HCT116 (cell line): ENCODE measurements around the gene NTNG1. TPM values are rescaled to one million over a fixed set of nuclear protein-coding genes. Genes with fewer than 3 reads are reported as not detected.

Experiments
- ATAC-seq: fragments of 200-7000 bp; cut with Tn5 transposase; 2 replicates; pipeline ENCODE4 v1.9.1; 2020; ENCODE audit warnings: mild to moderate bottlenecking, moderate library complexity
- BruUV-seq: library from RNA; stranded (reverse); fragments of 400-500 nt; replicated peaks from 2 replicates; lab custom pipeline; 2021; lab: Mats Ljungman, UMichigan
- CTCF ChIA-PET: fragments of 300-600 bp; sonication (Branson Sonifier 250); formaldehyde crosslinking; loops from one replicate; lab custom pipeline; 2021; ENCODE audit warnings: antibody characterized with exemption; lab: Charles Lee
- POLR2A ChIA-PET: fragments of 300-600, 350-600 bp; sonication (Branson Sonifier 250); formaldehyde crosslinking; loops from one replicate; lab custom pipeline; 2021; ENCODE audit warnings: antibody characterized with exemption; lab: Charles Lee
- RAD21 ChIA-PET, 2 experiments: fragments of 300-600 bp; sonication (Branson Sonifier 250); formaldehyde crosslinking; loops; one replicate each; lab custom pipeline; 2023; ENCODE audit warnings: low total read pairs in 2 of 2; ENCODE audit not compliant: uncharacterized antibody in 2 of 2, unreplicated experiment in 2 of 2, low non-redundant PET in 1 of 2; lab: Charles Lee
- DNase-seq: peaks from one replicate; pipeline ENCODE4 v3.0.0-alpha.2; 2010; ENCODE audit warnings: low read depth, low spot score
- H2AFZ ChIP-seq: fragments of 200-600 bp; shearing (Covaris generic), sonication (generic); 2 replicates; pipeline ENCODE4 v1.6.1; 2017; ENCODE audit warnings: low read depth, mixed run types, mixed read lengths, antibody characterized with exemption, low read length; ENCODE audit not compliant: poor library complexity, severe bottlenecking
- H3K27ac ChIP-seq: 2 replicates; pipeline ENCODE4 v1.5.1; 2012; ENCODE audit warnings: low read depth, low read length
- H3K27me3 ChIP-seq: fragments of 200-600 bp; sonication (generic); 2 replicates; pipeline ENCODE4 v1.6.1; 2016; ENCODE audit warnings: mixed run types, low read length, mixed read lengths; ENCODE audit not compliant: insufficient read depth
- H3K36me3 ChIP-seq, 2 experiments: fragments of 200-500 bp in 1 of 2; fragments of 200-600 bp in 1 of 2; sonication (Bioruptor generic) in 1 of 2; sonication (generic) in 1 of 2; 2 replicates each; pipeline versions ENCODE4 v1.5.1 to v1.6.1; 2014 to 2016; ENCODE audit warnings: low read length in 2 of 2, inconsistent platforms in 1 of 2, mixed read lengths in 1 of 2, mixed run types in 1 of 2; ENCODE audit not compliant: insufficient read depth in 2 of 2, control insufficient read depth in 1 of 2
- H3K4me1 ChIP-seq, 2 experiments: fragments of 200-600 bp in 1 of 2; sonication (generic) in 1 of 2; 2 replicates each; pipeline versions ENCODE4 v1.5.1 to v1.6.1; 2012 to 2017; ENCODE audit warnings: low read length in 2 of 2, inconsistent platforms in 1 of 2, mild to moderate bottlenecking in 1 of 2, mixed read lengths in 1 of 2, mixed run types in 1 of 2, moderate library complexity in 1 of 2; ENCODE audit not compliant: insufficient read depth in 2 of 2, control insufficient read depth in 1 of 2
- H3K4me2 ChIP-seq: fragments of 200-600 bp; sonication (generic); 2 replicates; pipeline ENCODE4 v1.6.1; 2017; ENCODE audit warnings: mixed run types, low read length, mixed read lengths
- H3K4me3 ChIP-seq, 2 experiments: fragments of 200-600 bp in 1 of 2; sonication (generic) in 1 of 2; replicated peaks in 1 of 2; 2 replicates each; pipeline ENCODE4 v1.5.1; 2011 to 2016; ENCODE audit warnings: low read length in 2 of 2, control low read depth in 1 of 2, low read depth in 1 of 2, mild to moderate bottlenecking in 1 of 2, mixed read lengths in 1 of 2, mixed run types in 1 of 2
- H3K79me2 ChIP-seq: fragments of 200-600 bp; sonication (generic); 2 replicates; pipeline ENCODE4 v1.6.1; 2017; ENCODE audit warnings: mild to moderate bottlenecking, mixed run types, low read length, moderate library complexity, mixed read lengths; ENCODE audit not compliant: insufficient read depth
- H3K9ac ChIP-seq: fragments of 200-600 bp; sonication (generic); 2 replicates; pipeline ENCODE4 v1.6.1; 2016; ENCODE audit warnings: low read length, mixed read lengths
- H3K9me2 ChIP-seq: fragments of 200-600 bp; sonication (generic), shearing (Covaris generic); 2 replicates; pipeline ENCODE4 v1.6.1; 2017; ENCODE audit warnings: mixed run types, mild to moderate bottlenecking, moderate library complexity; ENCODE audit not compliant: insufficient read depth
- H3K9me3 ChIP-seq, 2 experiments: fragments of 200-500 bp in 1 of 2; fragments of 200-600 bp in 1 of 2; sonication (Bioruptor generic) in 1 of 2; sonication (generic) in 1 of 2; 2 replicates each; pipeline ENCODE4 v1.6.1; 2014 to 2017; ENCODE audit warnings: low read length in 2 of 2, mixed read lengths in 2 of 2, inconsistent platforms in 1 of 2, low read depth in 1 of 2, mild to moderate bottlenecking in 1 of 2, mixed run types in 1 of 2, moderate library complexity in 1 of 2; ENCODE audit not compliant: control insufficient read depth in 1 of 2, insufficient read depth in 1 of 2
- H4K20me1 ChIP-seq: fragments of 200-600 bp; sonication (generic), shearing (Covaris generic); 2 replicates; pipeline ENCODE4 v1.6.1; 2017; ENCODE audit warnings: mixed run types, mild to moderate bottlenecking, moderate library complexity; ENCODE audit not compliant: insufficient read depth
- CBX3 ChIP-seq: IDR thresholded peaks from 2 replicates; pipeline ENCODE4 v1.6.1; 2012; ENCODE audit warnings: low read depth
- EGR1 ChIP-seq: IDR thresholded peaks from 2 replicates; pipeline ENCODE4 v1.6.1; 2012; ENCODE audit warnings: low read depth
- ELF1 ChIP-seq: IDR thresholded peaks from 2 replicates; pipeline ENCODE4 v1.6.1; 2012; ENCODE audit warnings: low read depth, borderline replicate concordance
- EZH2 ChIP-seq: fragments of 200-600 bp; sonication (generic); IDR thresholded peaks from 2 replicates; pipeline ENCODE4 v1.6.1; 2017; ENCODE audit warnings: antibody characterized with exemption, mixed run types
- EZH2phosphoT487 ChIP-seq: fragments of 200-600 bp; IDR thresholded peaks from 2 replicates; pipeline ENCODE4 v1.6.1; 2018; ENCODE audit warnings: antibody characterized with exemption, borderline replicate concordance
- FOSL1 ChIP-seq: IDR thresholded peaks from 2 replicates; pipeline ENCODE4 v1.6.1; 2012; ENCODE audit warnings: low read depth
- JUND ChIP-seq: IDR thresholded peaks from 2 replicates; pipeline ENCODE4 v1.6.1; 2012
- POLR2A ChIP-seq: IDR thresholded peaks from 2 replicates; pipeline ENCODE4 v1.7.0; 2011; ENCODE audit warnings: borderline replicate concordance; ENCODE audit not compliant: insufficient read depth, insufficient read length; ENCODE audit errors: extremely low read depth
- POLR2AphosphoS5 ChIP-seq: IDR thresholded peaks from 2 replicates; pipeline ENCODE4 v1.6.1; 2011; ENCODE audit warnings: mild to moderate bottlenecking, low read depth, low read length, moderate library complexity
- REST ChIP-seq: IDR thresholded peaks from 2 replicates; pipeline ENCODE4 v1.6.1; 2012; ENCODE audit warnings: low read depth
- SIN3A ChIP-seq: IDR thresholded peaks from 2 replicates; pipeline ENCODE4 v1.6.1; 2012; ENCODE audit warnings: low read depth
- SP1 ChIP-seq: IDR thresholded peaks from 2 replicates; pipeline ENCODE4 v1.6.1; 2012; ENCODE audit warnings: low read depth
- SRF ChIP-seq: IDR thresholded peaks from 2 replicates; pipeline ENCODE4 v1.6.1; 2012; ENCODE audit warnings: low read depth
- TCF7L2 ChIP-seq: IDR thresholded peaks from 2 replicates; pipeline ENCODE4 v1.7.0; 2011; ENCODE audit warnings: borderline replicate concordance, inconsistent platforms; ENCODE audit not compliant: insufficient read depth, insufficient read length; ENCODE audit errors: extremely low read depth
- YY1 ChIP-seq: IDR thresholded peaks from 2 replicates; pipeline ENCODE4 v1.6.1; 2011; ENCODE audit warnings: low read length, low read depth, moderate library complexity, mild to moderate bottlenecking; ENCODE audit not compliant: insufficient replicate concordance; ENCODE audit errors: extremely low read depth
- ZBTB33 ChIP-seq: IDR thresholded peaks from 2 replicates; pipeline ENCODE4 v1.6.1; 2011; ENCODE audit warnings: mild to moderate bottlenecking, low read length, moderate library complexity; ENCODE audit not compliant: insufficient replicate concordance; ENCODE audit errors: extremely low read depth
- ZFX ChIP-seq: fragments of 450-650 bp; IDR thresholded peaks from 2 replicates; pipeline ENCODE4 v1.6.1; 2017
- ZNF274 ChIP-seq: fragments of 200-500 bp; sonication (Bioruptor generic); IDR thresholded peaks from 2 replicates; pipeline ENCODE4 v1.6.1; 2014; ENCODE audit warnings: mild to moderate bottlenecking, low read depth, low read length, inconsistent platforms
- intact Hi-C: fragments of 100-400 bp; cut with micrococcal nuclease; formaldehyde crosslinking; loops from 2 replicates; pipeline ENCODE4 v1.10.0; 2022
- total RNA-seq: library from RNA; stranded (reverse); gene quantifications from one replicate; pipeline ENCODE4 v1.2.1, GENCODE V29; 2021; ENCODE audit not compliant: unreplicated experiment
- TF ChIP-seq, protein P1 (sequence below): IDR thresholded peaks from 2 replicates; pipeline ENCODE4 v1.6.1; 2012
- TF ChIP-seq, protein P2 (sequence below): IDR thresholded peaks from 2 replicates; pipeline ENCODE4 v1.6.1; 2012

Gene NTNG1
- total RNA-seq, 1 experiment from 2014 or later: not detected

- H3K4me2 ChIP-seq: no peak overlapping the region
- TF ChIP-seq REST (no peak), TCF7L2 (no peak), SRF (no peak), EZH2phosphoT487 (no peak), ZFX (no peak), CBX3 (no peak), SP1 (no peak), ZNF274 (no peak), EZH2 (no peak), POLR2AphosphoS5 (no peak), FOSL1 (no peak), SIN3A (no peak), ELF1 (no peak), YY1 (no peak), JUND (no peak), POLR2A (no peak), ZBTB33 (no peak), EGR1 (no peak)
- TF ChIP-seq, protein P1, sequence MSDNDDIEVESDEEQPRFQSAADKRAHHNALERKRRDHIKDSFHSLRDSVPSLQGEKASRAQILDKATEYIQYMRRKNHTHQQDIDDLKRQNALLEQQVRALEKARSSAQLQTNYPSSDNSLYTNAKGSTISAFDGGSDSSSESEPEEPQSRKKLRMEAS: no peak
- TF ChIP-seq, protein P2, sequence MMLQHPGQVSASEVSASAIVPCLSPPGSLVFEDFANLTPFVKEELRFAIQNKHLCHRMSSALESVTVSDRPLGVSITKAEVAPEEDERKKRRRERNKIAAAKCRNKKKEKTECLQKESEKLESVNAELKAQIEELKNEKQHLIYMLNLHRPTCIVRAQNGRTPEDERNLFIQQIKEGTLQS: no peak
- TF ChIP-seq, all 23 proteins: peak for 0
- Histone ChIP-seq H3K9ac (no peak overlapping the region), H2AFZ (no peak overlapping the region), H3K4me3 (no peak overlapping the region), H3K27ac (no peak overlapping the region), H3K79me2 (no peaks in the 10 kb centered on the region), H3K36me3 (no peaks in the 10 kb centered on the region), H3K9me3 (peaks cover 3 to 4% of the 10 kb centered on the region in 2 experiments; a peak in 2 of 4 replicates), H3K27me3 (no peaks in the 10 kb centered on the region), H3K4me1 (no peaks in the 10 kb centered on the region), H4K20me1 (no peaks in the 10 kb centered on the region), H3K9me2 (no peaks in the 10 kb centered on the region)
- ChIA-PET POLR2A (no interaction called here), CTCF (no interaction called here), RAD21 (no interaction called here)
- no TSS peak for BruUV-seq
- ATAC-seq: no peak
- no peak for DNase-seq
- intact Hi-C loops: no loop called here
Measured at GRCh38 chr1:107510347-107510746, 369.5 kb downstream of the NTNG1 start.
